ENCODE measurements around the gene B4GALT5.

B4GALT5 gene

DNA sequence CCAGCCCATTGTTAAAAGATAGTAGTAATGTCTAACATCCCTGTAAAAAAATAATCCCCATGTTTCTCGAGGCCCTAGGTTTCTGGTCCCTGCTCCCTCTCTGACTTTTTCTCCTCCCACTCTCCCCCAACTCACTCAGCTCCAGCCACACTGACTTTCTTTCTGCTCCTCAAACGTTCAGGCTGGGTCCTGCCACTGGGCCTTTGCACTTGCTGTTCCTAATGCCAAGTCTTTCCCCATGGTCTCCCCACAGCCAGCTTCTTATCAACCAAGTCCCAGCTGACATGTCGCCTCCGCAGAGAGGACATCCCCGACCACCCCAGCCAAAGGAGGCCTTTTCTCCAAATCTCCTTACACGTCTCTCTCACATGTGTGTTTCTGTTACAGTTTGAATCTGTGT is 123.9 kb downstream of the B4GALT5 start:
- no peak for DNase-seq

DNA sequence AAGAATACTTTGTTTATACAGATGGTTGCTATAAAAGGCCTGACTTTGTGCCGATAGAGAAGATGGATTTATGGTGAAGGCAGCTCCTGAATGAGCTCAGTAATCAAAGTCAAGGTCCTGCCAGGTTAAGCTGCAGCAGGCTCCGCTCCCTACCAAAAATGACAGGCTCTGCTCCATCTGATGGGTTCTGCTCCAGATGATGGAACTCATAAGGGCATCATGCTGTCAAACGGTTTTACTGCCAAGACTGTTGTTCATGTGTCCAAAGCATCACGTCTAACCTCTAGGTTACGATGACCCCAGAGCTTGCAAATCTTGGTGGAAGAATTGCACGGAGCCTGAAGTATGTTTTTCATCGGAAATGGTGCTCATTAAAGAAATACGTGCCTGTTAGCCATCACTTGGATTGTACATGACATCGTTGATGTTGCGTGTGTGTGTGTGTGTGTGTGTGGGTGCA is 126.5 kb downstream of the B4GALT5 start:
- DNase-seq, result no peak

DNA sequence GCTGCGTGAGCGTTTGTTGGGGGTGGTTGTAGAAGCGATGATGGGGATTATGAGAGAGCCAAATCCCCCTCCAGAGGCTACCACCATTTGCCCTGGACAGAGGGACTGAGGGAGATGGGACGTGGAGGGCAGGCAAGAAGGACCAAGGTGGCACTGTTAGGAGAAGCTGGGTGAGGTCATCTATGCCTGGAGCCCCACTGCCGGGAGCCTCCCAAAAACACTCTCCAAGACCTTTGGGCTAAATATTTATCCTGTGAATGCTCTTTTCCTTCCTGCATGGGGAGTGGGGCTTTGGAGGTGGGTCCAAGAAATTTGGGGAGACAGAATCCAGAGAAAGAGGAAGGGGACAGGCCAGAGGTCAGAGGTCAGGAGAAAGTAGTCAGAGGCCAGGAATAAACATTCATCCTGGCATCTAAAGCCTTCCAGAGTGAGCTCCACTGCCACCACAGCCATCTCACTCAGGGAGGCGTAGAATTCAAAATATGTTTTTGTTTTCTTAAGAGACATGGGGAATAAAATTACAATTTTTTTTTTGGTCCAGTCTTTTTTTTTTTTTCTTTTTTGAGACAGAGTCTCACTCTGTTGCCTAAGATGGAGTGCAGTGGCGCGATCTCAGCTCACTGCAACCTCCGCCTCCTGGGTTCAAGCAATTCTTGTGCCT is 128.0 kb downstream of the B4GALT5 start:
- no peak for DNase-seq

DNA sequence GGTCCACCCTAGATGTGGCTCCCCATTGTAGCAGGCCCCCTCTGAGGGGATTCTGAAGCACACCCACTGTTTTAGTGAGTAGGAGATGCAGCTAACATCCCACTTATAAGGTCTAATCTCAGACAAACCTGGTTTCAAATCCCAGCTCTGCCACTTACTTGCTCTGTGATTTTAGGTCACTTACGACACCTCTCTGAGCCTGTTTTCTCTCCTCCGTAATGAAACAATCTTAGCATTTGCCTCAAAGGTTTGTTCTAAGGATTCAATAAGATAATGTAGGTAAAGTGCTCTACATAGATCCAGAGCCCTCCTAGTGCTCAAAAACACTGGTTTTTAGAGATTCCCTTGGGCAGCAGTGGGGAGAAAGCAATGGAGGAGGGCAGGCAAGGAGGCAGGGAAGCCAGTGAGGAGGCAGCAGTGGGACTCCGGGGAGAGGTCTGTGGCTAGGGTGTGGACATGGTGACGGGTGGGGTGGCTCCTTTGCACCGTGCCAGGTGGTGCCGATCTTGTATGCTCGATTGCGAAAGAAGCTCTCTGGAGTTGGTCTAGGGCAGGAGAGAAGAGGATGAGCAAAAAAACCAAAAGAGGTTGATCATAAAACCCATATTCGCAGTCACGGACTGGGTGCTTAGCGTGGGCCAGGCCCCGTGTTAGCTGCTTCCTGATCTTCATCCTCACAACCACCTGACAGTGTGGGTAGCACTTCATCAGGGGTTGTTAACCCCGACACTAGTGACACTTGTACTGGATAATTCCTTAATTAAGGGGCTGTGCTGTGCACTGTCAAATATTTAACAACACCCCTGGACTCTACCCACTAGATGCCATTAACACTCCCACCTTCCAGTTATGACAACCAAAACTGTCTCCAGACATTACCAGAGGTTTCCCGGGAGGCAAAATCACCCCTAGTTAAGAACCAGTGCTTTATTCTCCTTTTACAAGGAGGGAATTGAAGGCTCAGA is 129.0 kb downstream of the B4GALT5 start:
- DNase-seq, result no peak

DNA sequence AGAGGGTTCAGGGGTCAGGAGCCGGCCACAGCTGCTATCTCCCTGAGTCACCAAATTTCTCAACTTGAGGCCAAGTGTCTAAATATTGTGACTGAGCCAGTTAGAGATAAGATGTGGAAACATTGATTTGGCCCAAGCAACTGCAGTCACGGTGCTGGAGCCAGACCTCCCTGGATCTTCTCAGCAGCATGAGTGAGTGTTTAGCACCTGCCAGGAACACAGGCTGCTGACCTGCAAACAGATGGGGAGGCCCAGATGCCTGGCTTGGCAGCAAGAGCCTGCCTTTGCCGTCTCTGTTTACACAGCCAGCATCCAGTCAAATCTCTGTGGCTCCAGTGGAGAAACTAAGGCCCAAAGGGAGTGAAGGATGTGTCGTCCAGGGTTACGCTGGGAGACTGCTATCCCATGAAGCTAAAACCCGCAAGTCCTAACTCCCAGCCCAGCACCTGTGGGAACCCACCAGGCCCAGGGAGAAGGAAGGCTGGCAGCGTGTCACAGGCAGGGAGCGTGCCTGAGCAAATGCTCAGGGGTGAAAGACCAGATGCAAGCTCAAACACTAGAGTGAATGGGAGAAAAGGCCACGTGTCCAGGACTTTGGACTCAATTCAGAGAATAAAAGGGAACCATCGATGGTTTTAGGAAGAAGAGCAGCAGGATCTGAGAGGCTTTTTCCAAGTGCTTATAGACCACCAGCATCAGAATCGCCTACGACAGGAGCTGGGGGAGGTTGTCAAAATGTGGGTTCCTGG is 129.8 kb downstream of the B4GALT5 start:
- DNase-seq, result peak in 5 of 58 donors; percentile 4 to 40 (median 13)

DNA sequence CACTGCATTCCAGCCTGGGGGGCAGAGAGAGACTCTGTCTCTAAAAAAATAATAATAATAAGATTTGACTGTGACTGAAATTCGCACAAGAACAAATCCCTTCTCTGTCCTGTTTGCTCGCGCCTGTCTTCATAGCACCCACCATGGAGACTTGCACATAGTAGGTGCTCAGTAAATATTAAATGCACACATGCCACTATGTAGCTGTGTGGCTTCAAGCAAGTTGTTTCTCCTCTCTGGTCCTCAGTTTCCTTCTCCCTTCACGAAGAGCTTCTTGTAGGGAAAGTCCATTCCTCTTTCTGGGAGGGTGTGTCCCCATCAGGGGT is 130.4 kb downstream of the B4GALT5 start:
- no peak for DNase-seq

All from anterior cingulate cortex (tissue), 58 donors.